NCI-H1417 treated with DMSO at 0.1 percent for 48 hours (cell line): ENCODE data around the gene ZNF710.
"Not testable (repeated sequence)": the region's sequence is repeated elsewhere in the genome, so short reads cannot be mapped to it uniquely, and the experiment has no call there.

Experiments
- DNase-seq: peaks from one replicate; lab custom pipeline; 2025; lab: John Stamatoyannopoulos, UW

The ZNF710 gene

GRCh38 chr15:90001062-90001682 lies at the start of gene ZNF710:
TSS of gene ZNF710 (plus strand) at chr15:90001324. CDS start at chr15:90067138, 65,814 bp downstream.
- no peak for DNase-seq

DNA sequence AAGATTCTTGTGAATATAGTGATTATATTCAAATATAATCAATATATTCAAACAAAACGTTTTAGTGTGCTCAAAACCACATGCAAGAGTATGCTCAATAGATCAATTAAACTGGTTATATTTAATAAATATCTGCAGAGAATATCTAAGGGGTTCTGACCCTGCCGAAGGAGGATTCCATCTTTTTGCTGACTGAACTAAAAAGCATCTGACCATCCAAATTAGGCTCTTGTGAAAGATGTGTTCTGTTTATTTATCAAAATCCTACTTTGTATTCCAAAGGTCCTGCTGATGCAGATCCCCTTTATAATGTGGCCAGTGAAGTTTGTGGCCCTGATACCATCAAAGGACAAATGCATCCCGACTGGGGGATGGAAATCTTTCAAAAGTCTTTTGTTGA lies 46.6 kb upstream of the ZNF710 start:
- no peak for DNase-seq

DNA sequence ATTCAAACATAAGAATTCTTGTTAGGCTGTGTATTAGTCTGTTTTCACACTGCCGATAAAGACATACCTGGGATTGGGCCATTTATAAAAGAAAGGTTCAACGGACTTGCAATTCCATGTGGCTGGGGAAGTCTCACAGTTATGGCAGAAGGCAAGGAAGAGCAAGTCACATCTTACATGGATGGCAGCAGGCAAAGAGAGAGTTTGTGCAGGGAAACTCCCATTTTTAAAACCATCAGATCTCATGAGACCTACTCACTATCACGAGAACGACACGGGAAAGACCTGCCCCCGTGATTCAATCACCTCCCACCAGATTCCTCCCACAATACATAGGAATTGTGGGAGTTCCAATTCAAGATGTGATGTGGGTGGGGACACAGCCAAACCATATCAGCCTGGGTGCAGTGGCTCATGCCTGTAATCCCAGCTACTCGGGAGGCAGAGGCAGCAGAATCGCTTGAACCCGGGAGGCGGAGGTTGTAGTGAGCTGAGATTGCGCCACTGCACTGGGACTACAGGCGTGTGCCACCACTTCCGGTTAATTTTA lies 45.6 kb upstream of the ZNF710 start:
- not testable (repeated sequence) for DNase-seq

- DNase-seq = no peak
Measured at GRCh38 chr15:89958107-89958805, 42.9 kb upstream of the ZNF710 start.

GRCh38 chr15:89963301-89964231 lies 37.6 kb upstream of the ZNF710 start:
- no peak for DNase-seq

GRCh38 chr15:89964232-89964954 lies 36.7 kb upstream of the ZNF710 start:
- no peak for DNase-seq

GRCh38 chr15:89967881-89968280 lies 33.2 kb upstream of the ZNF710 start:
- no peak for DNase-seq

DNA sequence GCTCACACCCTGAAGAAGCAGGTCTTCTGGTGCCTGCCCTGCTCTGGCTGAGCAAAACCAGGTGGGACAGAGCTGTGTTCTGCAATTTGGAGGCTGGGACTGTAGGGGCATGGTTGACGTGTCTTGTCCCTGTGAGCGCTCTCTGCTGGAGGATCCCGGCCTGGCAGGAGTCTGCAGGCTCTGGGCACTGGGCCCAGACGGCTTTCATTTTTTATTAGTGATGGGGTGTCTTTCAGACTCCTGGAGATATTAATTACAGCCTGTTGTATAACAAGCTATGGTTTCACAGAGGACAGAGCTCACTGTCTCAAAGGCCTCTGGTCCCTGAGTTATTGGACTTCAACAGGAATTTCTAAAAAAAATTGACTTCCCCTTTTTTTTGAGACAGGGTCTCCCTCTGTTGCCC lies 29.5 kb upstream of the ZNF710 start:
- DNase-seq = no peak

GRCh38 chr15:89972085-89972484 lies 29.0 kb upstream of the ZNF710 start:
- DNase-seq = no peak

DNA sequence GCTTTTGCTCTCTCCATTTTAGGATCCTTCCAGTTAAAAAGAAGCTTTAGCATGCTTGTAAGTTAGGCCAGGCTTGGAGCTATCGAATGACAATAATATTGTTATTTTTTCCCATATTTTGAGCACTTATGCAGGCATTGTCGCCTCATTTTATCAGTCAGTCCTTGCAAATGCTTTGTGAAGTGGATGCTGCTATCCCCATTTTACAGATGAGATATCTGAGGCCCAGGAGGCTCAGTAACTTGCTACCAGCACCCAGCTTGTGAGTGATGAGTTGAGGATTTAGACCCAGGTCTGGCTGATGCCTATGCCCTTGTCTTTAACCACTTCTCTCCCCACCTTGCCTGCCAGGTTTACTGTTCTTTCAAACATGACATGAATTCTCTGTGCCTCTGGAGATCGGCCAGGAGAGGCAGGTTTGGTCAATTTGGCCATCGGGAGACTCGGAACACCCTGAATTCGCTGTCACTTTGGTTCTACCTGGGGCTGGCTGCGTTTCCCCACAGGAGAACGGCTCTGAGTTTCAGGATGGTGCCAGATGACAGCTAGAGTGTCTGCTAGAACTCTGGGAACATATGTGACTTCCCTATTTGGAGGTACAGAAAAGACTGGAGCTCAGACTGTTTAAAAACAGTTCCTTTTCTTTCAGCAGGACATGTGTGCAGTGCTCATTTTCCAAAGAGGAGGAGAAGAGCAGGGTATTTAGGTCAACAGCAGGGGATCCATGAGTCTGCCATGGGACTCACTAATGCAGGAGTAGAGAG lies 25.5 kb upstream of the ZNF710 start:
- DNase-seq = no peak

DNA sequence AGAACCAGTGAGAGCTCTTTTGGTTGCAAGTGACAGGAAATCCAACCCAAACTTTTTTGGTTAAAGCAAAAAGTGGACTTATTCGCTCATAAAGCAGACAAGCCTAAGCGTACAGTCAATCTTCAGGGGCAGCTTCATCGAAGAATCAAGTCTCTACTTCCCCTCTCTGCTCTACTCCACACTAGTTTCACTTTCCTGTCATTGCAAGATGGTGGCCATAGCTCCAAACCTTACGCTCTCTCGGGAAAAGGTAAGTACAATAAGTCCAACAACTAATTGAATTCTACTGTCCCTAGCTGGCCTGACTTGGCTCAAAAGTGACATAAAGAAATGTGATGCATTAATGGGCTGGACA lies 24.9 kb upstream of the ZNF710 start:
- DNase-seq = no peak

GRCh38 chr15:89977836-89978235 lies 23.3 kb upstream of the ZNF710 start:
- not testable (repeated sequence) for DNase-seq

DNA sequence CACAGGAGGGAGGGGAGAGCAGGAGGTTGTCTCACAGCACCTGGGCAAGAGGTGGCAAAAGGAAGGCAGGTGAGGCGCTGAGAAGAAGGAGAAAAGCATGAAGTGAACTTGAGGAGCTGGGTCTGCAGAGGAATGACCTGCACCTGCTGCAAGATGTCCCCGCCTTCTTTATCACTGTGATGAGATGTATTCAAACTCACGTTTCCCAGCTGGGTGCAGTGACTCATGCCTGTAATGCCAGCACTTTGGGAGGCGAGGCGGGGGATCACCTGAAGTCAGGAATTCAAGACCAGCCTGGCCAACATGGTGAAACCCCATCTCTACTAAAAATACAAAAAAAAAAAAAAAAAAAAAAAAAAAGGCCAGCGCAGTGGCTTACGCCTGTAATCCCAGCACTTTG lies 22.2 kb upstream of the ZNF710 start:
- DNase-seq = no peak

GRCh38 chr15:89980896-89981295 lies 20.2 kb upstream of the ZNF710 start:
- DNase-seq = no peak

DNA sequence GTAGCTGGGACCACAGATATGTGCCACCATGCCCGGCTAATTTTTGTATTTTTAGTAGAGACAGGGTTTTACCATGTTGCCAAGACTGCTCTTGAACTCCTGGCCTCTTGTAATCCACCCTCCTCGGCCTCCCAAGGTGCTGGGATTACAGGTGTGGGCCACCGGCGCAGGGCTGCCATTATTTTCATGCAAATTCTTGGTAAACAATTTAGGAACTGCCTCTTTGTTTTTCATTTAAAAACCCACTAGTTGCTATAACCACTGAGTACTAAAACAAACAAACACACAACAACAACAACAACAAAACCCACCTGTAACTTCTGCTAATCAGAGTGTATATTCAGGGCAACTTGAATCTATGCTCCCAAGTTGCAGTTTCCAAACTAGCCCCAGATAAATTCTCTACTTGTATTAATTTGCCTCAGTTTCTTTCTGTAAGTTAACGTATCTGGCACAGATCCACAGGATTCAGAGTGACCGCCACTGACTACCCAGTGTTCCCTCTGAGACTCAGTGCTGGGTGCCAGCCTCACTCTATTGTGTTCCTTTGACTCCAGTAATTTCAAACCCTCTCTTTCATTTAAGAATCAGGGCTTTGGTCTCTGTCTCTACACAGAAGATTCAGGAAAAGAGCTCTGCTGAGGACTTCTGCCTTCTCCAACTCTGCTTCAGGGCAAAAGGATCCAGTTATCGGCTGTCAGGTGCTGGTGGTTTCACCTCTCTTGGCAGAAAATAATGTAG lies 18.6 kb upstream of the ZNF710 start:
- no peak for DNase-seq

DNA sequence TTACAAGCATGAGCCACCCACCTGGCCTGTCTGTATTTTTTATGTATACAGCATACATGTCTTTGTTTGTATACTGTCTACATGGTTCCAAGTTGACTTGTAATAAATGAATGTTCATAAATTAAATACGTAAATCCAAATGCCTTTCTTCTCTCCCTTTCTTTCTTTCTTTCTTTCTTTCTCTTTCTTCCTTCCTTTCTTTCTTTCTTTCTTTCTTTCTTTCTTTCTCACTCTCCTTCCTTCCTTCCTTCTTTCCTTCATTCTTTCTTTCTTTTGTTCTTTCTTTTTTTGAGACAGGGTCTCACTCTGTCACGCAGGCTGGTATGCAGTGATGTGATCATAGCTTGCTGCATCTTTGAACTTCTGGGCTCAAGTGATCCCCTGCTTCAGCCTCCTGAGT lies 17.1 kb upstream of the ZNF710 start:
- DNase-seq = no peak

- no peak for DNase-seq
Measured at GRCh38 chr15:89984421-89985010, 16.6 kb upstream of the ZNF710 start.

GRCh38 chr15:89985111-89985510 lies 16.0 kb upstream of the ZNF710 start:
- DNase-seq = no peak

- no peak for DNase-seq
Measured at GRCh38 chr15:89991312-89991711, 9.8 kb upstream of the ZNF710 start.

DNA sequence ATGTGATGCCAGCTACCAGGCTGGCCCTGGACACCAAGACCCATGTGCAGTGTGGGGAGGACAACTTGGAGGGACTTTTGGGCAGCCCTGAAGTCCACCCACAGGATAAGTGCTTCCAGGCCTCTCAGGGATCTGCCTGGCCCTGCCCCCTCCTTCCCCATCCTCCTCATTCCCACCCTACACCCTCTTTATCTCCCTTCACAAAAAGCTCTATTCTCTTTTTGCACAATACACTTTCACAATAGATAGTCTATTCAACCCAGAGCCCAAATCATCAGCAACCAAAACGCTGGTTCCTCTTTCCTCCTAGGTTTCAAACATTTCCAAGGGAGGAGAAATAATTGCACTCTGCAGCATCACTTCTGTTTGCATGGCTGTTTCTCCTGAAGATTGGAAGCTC lies 7.8 kb upstream of the ZNF710 start:
- DNase-seq = no peak
